ENCODE data around the gene ROR2.
"Not testable (repeated sequence)": the region's sequence is repeated elsewhere in the genome, so short reads cannot be mapped to it uniquely, and the experiment has no call there.

ROR2 gene

DNA sequence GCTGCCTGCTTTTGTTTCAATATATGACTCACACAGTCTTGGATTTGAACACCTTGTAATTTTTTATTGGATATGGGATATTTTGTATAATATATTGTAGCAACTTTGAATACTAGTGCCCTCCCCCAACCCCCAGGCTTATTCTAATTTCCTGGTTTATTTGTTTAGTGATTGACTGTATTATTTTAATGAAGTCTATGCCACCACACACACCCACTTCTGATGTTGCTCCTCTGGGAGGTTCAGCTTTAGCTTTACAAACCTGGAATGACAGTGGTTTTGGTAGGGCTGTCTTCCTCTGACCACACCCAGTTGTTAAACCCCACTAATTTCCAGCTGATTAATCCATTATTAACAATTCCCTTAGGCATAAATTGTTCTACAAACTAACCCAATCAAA, 320.3 kb downstream of the ROR2 start:
- DNase-seq (ENCODE audit: low spot score), result no peak

DNA sequence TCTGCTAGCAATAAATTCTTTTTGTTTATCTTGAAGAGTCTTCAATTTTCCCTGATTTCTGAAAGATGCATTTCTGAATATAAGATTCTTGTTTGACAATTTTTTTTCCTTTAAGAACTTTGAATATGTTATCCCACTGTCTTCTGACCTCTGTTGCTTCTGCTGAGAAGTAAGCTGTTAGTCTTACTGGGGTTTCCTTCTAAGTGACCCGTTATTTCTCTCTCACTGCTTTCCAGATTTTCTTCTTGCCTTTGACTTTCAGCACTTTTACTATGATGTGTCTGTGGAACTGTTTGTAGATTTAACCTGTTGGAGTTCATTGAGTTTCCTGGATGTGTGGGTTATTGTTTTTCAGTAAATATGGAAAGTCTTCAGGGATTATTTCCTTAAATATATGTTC, 321.1 kb downstream of the ROR2 start:
- DNase-seq (ENCODE audit: low spot score), result no peak

DNA sequence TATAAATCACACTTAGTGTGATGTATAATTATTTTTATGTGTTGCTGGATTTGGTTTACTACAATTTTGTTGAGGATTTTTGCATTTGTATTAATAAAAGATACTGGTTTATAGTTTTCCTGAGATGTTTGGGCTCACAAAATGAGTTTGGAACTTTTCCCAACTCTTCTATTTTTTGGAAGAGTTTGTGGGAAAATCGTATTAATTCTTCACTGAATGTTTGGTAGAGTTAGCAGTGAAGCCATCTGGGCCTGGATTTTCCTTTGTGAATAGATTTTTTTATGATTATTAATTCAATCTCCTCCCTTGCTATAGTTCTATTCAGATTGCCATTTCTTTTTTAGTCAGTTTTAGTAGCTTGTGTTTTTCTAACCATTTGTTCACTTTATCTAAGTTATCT, 324.7 kb downstream of the ROR2 start:
- no peak for DNase-seq (ENCODE audit: low spot score)

DNA sequence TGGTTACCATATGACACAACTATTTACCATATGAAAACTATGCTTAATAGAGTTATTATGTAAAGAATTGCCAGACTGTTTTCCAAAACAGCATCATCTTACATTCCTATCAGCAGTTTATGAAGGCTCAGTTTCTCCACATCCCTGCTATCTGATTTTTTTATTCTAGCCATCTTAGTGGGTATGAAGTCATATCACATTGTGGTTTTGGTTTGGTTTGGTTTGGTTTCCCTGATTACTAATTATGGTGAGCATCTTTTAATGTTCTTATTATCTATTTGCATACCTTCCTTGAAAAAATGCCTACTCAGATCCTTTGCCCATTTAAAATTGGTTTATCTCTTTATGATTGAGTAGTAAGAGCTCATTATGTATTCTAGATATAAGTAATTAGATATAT, 327.0 kb downstream of the ROR2 start:
- DNase-seq (ENCODE audit: low spot score), result no peak

DNA sequence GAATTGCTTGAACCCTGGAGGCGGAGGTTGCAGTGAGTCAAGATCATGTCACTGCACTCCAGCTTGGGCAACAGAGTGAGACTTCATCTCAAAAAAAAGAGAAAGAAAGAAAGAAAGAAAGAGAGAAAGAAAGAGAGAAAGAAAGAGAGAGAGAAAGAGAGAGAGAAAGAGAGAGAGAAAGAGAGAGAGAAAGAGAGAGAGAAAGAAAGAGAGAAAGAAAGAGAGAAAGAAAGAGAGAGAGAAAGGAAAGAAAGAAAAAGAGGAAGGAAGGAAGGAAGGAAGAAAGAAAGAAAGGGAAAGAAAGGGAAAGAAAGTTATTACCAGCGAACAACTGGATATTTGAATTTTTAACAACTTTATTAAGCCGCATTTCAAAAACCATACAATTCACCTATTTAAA, 327.9 kb downstream of the ROR2 start:
- not testable (repeated sequence) for DNase-seq (ENCODE audit: low spot score)

DNA sequence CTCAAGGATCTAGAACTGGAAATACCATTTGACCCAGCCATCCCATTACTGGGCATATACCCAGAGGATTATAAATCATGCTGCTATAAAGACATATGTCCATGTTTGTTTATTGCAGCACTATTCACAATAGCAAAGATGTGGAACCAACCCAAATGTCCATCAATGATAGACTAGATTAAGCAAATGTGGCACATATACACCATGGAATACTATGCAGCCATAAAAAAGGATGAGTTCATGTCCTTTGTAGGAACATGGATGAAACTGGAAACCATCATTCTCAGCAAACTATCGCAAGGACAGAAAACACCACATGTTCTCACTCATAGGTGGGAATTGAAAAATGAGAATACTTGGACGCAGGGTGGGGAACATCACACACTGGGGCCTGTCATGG, 336.0 kb downstream of the ROR2 start:
- DNase-seq (ENCODE audit: low spot score), result not testable (repeated sequence)

DNA sequence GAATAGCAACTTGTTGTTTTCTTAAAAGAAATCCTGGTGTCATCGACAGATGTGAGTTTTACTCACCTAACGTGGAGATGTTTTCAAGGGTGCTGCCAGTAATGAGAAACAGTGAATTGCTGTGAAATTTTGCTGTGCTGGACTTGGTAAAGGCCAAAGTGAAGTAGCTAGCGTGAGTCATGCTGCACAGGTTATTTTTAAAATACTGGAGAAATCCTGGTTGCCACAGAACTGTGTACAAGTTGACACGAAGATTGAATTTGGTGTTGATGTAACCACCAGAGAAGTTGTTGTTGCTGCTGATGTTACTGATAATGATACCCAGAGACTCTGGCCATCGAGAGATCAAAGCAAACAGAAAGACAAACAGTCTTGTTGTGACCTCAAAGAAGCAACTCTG, 338.4 kb downstream of the ROR2 start:
- no peak for DNase-seq (ENCODE audit: low spot score)

DNA sequence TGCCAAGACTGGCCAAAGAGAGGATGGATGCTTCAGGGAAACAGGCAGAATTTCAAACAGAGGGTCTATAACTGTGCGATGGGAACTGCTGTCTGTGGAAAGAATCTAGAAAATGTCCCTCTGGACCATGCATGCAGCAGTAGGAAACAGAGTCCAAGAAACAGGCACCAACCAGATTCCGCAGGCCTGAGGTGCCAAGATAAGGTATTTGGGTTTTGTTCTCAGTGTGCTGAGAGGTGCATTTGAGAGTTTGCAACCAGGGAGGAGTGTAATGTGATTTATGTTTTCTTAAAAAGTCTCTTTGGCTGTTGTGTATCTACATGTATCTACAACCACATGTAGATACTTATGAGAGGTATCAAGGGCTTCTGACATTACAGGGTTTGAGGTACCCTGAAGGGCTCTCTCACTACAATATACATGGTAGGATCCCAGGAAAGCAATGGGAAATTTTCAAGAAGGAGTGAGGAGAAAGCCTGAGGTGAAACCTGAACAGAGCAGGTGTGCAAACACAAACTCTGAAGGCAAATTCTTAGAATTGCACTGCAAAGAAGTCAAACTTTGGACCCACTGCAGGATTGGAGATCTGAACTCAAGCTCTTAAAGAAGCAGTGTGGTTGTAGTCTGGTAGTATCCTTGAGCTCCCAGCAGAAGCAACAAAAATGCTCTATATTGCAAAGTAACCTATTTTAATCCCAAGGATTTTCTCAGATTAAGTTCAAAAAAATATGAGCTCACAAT, 343.6 kb downstream of the ROR2 start:
- DNase-seq (ENCODE audit: low spot score), result no peak

DNA sequence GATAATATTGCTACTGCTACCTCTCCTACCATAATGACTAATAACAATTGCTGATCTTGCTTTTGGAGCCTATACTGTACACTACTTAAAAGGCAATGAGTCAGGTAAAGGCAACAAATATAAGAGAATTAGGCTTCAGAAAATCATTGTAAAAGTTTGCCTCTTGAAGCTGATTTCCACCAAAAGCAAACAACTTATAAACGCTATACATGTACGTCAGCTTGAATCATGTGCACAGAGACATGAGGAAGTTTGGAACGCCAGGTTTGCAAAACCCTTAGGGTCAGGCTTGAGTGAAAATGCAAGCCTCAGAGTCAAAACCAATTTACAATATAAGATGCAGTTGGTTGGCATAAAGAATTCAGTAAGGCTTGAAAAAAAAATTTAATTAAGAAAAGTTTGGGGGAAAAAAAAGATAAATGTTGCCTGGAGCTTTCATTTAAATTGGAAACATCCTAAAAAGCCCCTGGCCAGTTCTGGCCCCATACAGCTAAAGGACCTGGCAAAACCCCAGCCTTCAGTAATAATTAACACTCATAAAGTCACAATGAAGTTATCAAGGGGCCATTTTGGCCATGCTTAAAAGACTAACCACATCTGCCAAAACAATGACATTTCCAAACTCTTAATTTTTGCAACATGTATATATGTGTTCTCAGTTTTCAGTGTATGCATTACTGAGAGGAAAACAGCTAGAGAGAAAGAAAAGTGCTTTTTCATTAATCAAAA, 345.4 kb downstream of the ROR2 start:
- DNase-seq (ENCODE audit: low spot score), result no peak

DNA sequence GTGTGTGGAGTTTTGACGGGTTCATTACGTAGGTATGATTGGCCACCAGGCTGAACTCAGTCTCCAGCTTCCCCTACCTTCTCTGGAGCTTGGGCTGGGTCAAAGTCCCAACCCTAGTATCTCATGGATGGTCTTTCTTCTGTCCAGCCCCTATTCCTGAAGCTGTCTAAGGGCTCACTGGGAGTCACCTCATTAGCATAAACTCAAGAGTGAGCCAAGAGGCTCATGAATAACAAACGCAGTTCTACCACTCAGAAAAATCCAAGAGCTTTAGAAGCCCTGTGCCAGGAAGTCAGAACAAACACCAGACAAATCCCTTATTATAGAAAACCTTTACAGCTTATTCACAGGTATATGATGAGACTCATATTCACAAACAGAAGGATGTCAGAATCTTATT, 346.1 kb downstream of the ROR2 start:
- no peak for DNase-seq (ENCODE audit: low spot score)

DNA sequence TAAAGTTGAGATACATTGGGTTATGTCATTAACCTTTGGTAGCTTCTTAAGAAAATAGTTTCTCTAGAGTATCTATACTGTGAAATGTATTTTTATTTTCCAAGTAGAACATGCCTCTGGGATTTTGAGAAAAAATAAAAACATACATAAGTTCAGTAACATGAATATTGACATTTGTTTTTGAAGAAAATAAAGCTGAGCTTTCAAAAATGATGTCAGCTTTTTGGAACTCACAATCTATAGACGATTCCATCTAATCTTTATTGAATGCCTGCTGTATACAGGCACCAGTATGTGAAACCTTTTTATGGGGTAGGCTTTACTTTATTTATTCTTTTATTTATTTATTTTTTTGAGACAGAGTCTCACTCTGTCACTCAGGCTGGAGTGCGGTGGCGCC, 350.5 kb downstream of the ROR2 start:
- DNase-seq (ENCODE audit: low spot score), result no peak

DNA sequence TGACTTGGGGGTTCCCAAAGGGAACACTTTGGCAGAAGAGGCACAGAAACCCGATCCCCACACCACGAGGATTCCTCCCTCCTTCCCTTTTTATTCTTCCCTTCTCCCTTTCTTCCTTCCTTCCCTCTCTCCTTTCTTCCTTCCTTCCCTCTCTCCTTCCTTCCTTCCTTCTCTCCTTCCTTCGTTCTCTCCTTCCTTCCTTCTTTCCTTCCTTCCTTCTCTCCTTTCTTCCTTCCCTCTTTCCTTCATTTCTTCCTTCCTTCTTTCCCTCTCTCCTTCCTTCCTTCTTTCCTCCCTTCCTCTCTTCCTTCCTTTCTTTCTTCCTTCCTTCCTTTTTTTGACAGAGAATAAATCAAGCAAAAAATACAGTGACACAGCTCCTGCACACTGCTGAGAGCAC, 358.4 kb downstream of the ROR2 start:
- DNase-seq (ENCODE audit: low spot score), result no peak

DNA sequence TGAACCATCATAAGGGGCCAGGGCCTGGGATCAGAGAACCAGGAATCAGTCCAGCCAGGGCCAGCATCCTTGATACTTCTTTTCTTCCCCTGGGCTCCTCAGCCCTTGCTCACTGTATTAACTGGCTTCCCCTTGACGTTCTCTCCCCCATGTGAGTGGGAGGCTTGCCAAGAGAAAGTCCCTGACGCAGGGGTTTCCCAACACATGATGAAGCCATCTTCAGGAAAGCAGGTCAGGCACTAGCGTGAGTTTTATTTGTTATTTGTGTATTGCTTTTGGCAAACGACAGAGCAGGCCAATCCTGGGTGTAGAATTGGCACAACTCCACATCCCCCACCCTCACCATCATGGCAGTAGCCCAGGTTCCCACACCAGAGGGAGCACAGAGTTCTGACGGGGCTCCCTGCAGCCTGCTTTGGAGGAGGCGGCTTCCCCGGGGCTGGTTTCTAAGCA, 360.9 kb downstream of the ROR2 start:
- no peak for DNase-seq (ENCODE audit: low spot score)

DNA sequence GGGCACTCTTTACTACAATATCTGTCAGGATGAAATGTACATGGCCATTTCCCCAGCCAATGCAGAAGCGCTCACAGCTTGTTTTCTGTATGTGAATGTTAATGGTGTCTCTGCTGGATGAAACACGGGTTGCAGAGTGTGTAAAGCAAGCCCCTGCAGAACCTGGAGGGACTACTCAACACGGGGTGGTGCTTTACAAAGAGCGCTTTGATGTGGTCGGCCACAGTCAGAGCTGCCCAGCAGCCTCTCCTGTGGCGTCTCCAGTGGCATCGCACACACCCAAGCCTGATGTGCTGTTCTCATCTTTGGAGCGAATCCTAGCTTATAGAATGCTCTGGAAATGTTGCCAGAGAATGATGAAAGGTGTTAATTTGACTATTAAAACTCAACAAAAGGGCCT, 363.7 kb downstream of the ROR2 start:
- DNase-seq (ENCODE audit: low spot score), result no peak

DNA sequence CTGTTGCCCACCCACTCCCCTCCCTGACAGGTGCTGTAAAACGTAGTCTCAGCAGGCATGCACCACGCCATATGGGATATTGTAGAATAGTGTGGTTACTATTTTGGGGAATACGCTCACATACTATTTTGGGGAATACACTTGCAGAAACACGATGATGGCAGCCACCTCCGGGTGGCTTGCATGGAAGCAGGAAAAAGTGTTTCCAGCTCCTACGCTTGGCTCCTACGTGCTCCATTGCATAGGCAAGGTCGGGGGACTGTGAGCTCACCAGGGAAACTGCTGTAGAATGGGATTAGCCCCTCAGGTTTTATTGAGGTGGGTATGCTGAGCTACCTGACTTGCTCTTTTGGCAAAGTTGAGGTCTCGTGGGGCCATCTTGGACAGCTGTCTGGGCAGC, 366.1 kb downstream of the ROR2 start:
- DNase-seq (ENCODE audit: low spot score), result no peak

DNA sequence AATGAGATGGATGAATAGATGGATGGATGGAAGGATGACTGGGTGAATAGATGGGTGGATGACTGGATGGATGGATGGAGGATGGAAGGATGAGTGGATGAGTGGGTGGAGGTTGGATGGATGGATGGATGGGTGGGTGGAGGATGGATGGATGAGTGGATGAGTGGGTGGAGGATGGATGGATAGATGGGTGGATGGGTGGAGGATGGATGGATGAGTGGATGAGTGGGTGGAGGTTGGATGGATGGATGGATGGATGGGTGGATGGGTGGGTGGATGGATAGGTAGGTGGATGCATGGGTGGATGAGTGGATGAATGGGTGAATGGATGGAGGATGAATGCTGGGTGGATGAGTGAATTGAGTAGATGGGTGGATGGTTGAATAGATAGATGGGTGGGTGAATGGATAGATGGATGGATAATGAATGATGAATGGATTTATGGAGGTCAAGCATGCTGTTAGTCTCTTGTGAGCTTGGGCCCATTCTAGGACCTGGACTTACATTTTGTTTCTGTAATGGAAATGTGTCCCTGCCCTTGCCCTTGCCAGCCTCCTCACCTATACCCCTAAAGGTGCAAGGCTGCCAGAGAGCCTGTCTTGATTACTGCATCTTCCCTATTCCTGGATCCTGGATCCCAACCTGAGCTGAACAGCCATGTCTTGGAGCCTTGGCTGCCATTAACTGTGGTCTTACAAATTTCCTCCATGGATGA, 366.7 kb downstream of the ROR2 start:
- no peak for DNase-seq (ENCODE audit: low spot score)

DNA sequence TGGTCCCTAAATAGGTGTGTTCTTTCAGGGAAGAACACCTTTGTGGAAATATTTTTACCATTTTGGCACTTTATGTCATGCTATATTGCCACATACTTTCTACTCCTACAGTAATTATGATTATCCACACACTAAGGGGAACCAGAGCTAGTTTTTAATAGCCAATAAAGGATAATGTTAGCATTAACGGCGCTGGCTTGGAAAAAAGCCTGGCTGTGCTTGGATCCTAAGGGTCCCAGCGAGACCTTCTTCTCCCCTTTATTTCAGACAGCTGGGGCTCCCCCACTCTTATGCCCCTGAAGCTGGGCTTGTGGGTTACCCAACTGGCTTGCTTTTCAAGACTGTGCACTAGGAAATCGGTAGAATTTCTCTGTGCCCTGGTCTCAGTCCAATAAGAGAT, 367.8 kb downstream of the ROR2 start:
- DNase-seq (ENCODE audit: low spot score), result no peak

DNA sequence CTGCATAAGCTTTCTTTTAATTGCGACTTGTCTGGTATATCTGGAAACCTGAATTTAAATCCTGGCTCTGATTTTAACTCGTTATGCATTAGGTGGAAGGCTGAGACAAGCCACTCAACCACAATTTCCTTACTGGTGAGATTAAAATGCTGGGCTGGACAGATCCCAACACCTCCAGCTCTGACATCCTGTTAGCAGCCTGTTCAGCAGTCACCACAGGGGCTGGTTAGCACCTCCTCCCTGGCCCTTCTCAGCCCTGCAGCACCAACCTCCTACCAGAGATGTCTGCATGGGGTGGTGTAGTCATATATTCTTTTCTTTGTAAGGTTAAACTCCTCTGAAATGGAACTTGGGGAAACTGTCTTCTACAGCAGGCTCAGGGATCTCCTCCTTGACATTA, 369.9 kb downstream of the ROR2 start:
- DNase-seq (ENCODE audit: low spot score), result no peak

DNA sequence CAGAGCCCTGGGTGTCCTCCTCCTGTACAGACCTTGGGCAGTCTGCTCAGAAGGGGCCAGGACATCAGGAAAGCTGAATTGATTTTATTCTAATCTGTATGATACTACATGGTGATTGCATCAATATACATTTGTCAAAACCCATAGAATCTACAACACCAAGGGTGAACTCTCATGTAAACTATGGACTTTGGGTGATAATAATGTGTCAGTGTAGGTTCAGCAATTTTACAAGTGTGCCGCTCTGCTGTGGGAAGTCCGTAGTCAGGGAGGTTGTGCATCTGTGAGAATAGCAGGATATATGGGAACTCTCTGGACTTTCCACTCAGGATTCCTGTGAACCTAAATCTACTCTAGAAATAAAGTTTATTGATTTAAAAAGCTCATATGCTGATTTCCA, 371.1 kb downstream of the ROR2 start:
- no peak for DNase-seq (ENCODE audit: low spot score)

DNA sequence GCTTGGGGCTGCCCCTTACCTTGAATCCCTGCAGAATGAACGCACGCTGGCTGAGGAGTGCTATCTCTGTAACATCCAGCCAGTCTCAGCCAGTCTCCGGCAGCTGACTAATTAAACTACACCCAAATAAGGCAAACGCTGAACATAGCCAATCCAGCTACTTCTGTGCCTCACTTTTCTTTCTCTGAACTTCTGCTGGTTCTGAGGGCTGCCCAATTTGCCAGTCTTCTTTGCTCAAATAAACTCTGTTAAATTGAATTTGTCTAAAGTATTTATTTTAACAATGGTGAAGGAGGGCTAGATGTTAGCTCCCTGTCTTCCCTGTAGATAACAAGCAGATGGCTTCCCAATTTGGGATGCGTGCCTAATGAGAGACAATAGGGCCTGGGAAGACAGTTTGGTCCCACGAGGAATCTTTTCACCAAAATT, 372.4 kb downstream of the ROR2 start:
- no peak for DNase-seq (ENCODE audit: low spot score)

DNA sequence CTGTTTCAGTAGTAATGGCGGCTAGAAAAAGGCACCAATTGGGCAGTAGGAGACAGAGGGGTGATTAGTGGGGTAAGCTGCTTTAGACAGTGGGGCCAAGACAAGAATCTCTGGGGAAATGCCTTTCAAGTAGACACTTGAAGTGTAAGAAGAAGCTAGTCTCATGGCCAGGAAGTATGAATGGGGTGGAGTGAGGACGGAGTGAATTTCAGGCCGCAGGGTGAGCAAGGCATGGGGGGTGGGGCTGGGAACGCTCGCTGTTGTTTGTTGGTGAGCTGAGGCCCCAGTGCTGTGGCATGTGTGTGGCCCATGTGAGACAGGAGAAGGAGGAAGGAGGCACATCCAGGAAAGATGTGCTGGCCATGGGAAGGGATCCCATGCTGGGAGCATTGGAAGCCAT, 377.2 kb downstream of the ROR2 start:
- DNase-seq (ENCODE audit: low spot score), result no peak

DNA sequence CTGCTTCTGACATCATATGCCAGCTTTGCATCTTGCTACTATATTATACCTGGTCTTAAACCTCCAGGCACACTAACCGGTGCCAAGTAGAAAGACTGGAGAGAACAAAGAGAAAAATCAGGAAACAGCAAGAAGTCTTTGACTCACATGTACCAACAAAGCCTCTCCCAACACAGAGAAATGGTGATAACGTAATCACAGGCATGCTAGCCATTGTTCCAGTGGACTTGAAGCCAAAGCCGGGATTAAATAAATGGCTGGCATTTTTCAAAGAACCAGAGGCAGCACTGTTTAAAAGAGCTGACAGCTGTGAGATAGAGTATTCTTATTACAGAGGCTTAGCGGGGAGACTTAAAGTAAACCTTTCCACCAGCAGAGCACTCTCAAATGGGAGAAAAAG, 378.0 kb downstream of the ROR2 start:
- no peak for DNase-seq (ENCODE audit: low spot score)

DNA sequence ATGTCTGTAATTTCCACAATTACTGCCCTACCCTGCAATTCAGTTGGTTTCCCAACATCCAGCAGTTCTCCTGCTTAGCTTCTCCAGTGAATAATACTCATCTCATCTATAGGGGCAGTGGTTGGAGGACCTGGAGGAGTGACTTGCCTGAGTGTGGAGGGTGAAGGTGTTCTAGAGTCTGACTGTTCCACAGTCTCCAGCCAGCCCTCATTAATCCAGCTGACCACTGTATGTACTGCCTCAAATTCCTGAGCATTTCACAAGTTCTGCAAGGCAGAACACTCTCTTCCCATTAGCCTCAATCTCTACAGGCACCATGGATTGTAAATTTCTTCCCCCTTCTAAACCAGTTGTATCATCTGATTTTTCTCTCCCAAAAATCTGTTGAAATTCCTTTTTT, 379.0 kb downstream of the ROR2 start:
- no peak for DNase-seq (ENCODE audit: low spot score)

All from HuH-7 (cell line).